Pulmonary artery endothelial cell (primary cell): ENCODE measurements around the gene LATS2. TPM values are rescaled to one million over a fixed set of nuclear protein-coding genes. Genes with fewer than 3 reads are reported as not detected.
A peak's percentile ranks its signal among the peaks of the same experiment; 100 is the strongest.

ENCODE experiments used
- DNase-seq: peaks from one replicate; pipeline ENCODE4 v3.0.0-alpha.2; 2011; ENCODE audit warnings: low read depth, low spot score
- total RNA-seq: library from RNA; depleted of rRNA; stranded (reverse); fragments of >200 nt; gene quantifications from 2 replicates; pipeline ENCODE4 v1.2.3, GENCODE V29; 2014

The LATS2 gene
- total RNA-seq, 1 donor from 2014 or later = 32.6 TPM

DNA sequence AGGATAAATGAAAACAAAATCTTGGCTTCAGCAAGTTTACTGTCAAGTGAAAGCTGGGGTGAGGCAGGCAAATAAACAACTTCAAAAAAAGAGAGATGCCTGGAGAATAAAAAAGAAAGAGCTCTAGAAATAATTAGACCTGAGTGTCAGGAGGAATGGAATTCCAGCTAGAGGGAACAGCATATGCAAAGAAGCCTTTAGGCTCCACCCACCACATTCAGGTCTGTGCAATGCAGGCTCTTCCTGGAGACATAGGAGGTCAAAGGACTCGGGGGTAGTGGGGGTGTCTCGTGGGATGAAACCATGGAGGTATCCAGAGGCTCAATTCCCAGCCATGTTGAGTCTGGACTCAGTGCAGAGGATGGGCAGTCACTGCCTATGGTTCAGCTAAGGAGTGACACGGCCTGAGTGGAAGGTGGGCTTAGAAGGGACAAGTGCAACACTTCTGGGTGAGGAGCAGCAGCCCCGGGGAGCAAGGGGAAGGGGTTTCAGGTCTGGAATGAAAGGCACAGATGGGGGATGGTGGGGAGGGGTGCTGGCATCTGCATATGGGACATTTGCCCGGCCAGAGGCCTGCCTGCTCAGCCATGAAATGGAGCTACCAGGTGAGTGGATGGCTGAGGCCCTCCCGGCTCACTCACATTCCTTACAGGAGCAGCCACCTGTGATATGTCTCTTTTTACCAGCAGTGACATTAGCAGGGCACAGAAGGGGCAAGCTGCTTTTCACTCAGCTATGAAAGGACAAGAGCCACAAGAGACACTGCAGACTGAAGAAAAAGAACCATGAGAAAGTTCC lies 12.3 kb downstream of the LATS2 start:
- DNase-seq = no peak

DNA sequence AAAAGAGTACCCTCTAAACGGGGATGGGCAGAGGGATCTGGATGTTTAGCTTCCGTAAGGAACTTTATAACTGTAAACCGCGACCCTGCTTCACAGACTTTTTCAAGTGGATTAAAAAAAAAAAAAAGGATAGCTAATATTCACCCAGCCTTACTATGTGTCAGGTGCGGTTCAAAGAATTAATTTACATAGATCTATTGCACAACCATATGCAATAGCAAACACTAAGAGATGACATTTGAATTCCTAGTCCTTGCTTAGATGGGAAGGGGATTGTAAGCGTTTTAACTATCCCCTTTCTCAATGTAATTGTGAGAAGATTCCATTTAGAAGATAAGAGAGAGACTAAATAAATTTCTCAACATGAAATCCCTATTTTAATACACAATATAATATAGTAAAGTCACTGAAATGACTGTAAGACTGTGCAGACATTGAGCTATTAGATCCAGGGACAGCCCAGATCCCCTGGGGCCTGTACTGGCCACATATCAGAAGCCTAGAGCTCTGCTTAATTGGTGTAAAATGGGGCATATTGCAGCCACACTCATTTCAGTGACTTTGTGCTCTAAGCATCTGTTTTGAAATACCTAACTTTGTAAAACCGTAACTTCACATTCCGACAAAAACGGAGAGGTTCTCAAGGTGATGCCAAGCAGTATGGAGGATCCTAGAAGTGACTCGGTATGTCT lies 13.6 kb downstream of the LATS2 start:
- no peak for DNase-seq

DNA sequence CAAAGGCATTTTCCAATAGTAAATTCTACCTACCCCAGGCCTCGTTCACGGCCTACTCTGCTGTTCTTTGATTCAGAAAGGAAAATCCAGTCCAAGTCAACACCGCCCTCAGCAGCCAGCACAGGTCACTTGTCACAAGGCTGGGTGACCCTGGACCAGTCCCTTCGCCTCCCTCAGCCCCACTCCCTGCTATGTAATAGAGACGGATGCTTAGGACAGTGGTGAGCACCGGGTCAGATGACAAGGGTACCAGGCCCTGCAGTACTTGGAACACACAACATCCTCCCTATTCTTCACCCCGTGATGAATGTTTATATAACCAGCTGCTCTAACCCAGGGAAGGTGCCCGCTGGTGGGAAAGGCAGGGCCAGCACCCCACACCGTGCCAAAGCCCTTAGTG lies 14.3 kb downstream of the LATS2 start:
- no peak for DNase-seq

DNA sequence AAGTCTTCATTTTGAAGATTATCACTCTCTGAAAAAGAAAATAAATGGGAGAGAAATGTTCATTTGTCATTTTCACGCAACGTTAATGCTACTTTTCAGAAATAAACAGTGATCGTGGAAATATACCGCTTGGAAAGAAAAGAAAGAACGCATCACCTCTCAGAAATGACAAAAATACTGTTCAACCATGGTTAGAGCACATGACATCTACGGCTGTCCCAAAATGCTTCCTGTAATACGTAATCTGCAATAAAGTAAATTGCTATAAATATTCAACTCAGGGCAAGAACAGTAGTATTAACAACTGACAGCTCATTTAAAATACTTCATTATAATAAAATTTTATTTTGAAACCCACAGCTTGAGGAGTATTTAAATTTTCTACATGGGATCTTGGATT lies 15.2 kb downstream of the LATS2 start:
- DNase-seq = no peak

DNA sequence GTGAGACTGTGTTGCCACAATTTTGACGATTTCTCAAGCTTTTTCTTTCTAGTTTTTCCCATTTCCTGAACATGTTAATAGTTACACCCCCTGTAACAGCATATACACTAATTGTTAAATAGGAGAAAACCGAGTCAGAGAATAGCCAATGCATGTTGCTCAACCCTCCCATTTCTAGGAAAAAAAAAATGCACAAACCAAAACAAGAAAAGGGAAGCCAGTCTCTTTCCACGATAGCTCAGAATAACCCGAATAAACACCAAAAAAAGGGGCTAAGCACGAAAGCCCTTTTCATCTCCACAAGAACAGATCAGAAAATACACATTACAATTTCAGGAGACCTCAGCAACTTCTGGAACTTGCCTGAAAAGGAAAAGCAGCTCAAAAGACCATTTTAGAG lies 16.3 kb downstream of the LATS2 start:
- no peak for DNase-seq

DNA sequence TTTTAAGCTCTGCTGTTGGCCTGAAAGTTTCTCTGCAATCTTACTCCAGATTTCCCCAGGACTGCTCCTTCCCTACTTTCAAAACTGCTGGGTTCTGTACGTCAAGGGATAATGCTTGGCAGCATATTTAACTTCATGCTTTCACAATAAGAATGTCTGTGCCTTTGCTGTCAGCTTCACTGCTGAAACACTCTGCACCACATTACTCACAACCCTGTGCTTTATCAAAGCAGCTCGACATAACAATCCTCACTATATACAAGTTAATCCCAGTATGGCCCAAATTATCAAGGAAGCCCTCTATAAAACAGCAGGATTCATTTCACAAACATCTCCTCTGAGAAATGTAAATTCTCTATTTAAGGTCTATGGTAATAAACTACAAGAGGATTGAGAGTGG lies 17.5 kb downstream of the LATS2 start:
- no peak for DNase-seq

DNA sequence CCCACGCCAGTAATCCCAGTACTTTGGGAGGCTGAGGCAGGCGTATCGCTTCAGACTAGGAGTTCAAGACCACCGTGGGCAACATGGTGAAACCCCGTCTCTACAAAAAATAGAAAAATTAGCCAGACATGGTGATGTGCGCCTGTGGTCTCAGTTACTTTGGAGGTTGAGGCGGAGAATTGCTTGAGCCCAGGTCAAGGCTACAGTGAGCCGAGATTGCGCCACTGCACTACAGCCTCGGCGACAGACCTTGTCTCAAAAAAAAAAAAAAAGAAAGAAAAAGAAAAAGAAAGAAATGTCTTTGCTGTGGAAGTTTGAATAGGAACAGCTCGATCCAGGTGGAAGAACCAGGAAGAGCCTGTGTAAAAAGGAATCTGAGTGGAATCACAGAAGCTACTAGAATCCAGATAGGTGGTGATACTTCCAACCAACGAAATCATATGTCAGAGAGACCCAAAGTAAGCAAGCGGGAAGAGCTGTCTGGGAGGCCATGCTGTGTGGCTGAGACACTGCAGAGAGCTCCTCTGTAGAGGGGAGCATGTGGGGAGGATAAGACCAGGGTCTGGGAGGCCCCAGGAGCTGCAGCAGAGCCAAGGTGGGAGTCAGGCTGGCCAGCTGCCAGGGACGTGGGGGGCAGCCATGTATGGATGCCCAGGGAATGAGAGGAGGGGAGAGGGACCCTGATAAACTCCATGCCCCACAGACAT lies 21.1 kb downstream of the LATS2 start:
- no peak for DNase-seq

DNA sequence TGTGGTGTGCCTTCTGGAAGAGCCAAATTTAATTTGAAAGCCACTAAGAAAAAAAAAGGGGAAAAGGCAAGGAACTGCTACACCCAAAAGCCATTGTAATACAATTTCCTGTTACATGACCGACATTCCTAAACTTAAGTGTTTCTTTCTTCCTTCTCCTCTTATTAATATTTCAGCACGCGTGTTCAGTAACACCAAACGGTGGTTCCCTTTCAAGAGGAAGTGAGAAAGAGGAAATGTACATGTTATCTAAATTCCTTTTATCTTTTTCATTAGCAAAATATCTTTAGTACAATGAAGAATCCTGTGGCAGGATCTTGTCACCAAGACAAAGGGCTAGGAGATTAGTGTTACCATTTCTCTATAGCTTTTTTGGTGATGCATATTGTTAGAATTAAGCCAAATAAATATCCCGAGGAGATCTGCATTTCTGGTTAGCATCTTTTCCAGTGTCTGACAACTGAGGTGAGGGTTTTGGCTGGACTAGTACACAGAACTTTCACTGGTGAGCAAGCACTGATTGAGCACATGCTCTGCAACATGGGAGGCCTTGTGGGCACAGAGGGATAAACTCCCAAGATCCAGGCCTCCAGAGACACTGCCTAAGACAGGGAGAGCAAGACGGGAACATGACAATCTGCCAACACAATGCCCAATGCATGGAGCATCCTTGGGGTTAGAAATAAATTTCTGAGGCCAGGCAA lies 22.1 kb downstream of the LATS2 start:
- peak; percentile 44 for DNase-seq

DNA sequence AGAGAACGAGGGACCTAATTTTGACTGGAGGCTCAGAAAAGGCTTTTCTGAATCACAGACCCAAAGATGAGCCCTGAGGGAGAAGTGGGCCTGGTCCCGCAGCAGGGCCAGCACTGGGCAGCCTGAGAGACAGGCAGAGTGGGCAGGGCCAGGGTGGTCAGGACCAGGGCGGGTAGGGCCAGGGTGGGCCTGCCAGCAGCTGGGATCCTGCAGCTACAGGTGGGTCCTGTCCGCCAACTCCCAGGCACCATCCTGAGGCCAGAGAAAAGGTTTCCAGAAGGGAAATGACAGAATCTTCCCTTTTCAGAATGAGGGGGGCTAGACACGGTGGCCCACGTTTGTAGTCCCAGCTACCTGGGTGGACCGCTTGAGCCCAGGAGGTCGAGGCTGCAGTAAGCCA lies 23.7 kb downstream of the LATS2 start:
- DNase-seq = no peak

DNA sequence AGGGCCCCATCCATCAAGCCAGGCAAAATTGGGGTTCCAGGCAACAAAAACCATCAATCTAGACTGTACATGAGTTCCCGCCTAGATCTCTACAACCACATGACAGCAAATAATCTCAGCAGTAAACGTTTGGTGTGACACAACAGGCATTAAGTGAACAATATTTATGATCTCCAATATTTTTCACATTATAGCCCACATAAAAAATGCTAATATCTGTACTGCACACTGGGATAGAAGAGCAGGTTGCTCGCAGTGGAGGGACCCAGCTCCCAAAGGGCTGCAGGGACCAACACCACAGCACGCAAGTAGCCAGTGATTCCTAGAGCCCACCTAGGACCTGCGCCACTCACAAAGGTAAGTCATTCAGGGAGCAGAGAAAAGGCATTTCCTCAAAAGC lies 25.9 kb downstream of the LATS2 start:
- DNase-seq = no peak

DNA sequence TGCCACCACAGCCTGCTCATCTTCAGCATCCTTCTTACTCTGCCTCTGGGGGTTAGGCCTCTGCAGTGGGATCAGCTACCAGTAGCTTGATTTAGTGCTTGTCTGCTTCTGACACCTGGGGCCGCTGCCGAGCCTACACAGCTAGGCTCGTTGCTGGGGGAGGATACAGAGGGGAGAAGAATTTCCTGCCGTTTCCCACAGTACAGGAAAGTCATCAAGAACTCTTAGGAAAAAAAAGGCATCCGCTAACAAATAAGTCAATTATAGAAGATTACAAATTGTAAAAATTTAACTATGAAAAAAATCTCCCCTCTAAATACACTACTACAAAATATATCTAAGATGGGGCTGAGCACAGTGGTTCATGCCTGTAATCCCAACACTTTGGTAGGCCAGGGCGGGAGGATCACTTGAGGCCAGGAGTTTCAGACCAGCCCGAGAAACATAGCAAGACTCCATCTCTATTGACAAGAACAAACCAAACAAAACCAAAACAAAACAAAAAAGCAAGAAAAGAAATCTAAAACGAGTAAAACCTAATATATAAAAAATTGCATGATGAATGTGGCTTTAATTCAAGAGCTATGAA lies 26.7 kb downstream of the LATS2 start:
- DNase-seq = peak; percentile 60

DNA sequence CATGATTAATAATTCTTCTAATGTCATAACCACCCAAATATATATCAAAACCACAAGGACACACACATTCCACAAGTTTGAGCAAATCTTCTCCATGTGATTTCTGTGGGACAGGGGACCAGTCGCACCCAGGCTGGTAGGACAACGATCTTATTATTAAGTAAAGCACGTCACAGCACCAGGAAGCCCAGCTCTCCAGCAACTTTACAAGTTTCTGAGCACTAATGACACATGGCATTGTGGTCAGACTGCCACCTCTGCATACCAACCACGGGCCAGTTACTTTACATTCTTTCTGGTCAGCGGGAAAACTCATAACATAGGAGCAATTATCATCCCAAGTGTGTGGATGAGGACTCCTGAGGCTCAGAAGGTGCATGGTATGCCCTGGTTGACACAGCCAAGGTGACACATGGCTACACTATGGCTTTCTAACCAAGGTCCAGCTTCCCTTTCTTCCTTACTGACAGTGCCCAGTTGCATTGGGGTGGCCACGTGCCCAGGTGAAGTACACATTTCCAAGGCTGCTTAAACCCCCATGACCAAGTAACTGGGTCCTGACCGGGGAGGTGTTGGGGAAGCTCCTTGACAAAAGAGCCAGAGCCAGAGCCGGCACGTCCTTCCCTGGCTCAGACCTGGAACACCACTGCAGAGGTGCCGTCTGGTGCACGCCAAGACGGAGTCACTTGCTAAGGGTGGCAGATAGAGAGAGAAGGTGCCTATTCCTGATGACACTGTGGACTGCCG lies 27.4 kb downstream of the LATS2 start:
- no peak for DNase-seq

DNA sequence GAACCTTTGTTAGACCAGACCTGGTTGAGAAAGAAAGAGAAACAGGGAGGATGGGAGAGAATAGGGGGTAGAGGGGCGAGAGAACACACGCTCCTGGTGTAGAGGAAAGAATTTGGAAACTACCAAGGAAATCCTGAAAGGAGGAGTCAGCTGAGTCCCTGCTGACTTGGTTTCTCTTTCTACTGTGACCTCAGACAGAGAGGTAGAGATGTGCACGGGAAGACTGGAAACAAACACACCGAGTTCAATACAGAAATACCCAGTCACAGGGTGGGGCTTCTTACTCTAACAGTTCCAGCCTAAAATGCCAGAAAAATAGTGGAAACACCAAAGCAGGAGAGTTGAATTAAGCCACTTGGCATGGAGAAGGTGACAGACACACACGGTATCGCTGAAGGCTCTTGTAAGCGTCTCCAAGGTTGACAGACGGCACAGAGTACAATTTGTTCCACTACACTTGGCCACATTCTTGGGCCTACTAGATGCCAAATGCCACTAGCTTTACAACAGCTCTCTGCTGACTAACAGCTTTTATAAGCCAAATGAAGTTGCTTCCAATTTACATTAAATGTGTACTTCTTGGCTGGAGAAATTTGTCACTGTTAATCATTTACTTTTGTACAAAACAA lies 28.1 kb downstream of the LATS2 start:
- DNase-seq = no peak

DNA sequence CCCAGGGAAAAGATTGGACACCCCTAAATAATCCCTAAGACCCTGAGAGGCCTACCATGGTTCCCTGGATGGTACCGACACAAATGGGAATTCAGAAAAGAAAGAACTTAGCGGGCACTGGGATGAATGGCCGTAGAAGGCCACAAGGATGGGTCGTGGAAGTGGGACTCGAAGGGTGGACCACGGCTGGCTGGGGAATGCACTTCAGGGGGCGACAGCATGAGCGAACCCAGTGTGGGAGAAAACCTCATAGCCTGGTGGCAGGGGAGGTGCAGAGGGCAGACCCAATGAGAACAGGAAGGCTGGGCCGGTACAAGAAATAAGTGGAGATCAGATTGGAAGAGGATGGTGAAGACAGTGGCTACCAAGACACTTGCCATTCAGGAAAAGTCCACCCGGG lies 28.7 kb downstream of the LATS2 start:
- no peak for DNase-seq

DNA sequence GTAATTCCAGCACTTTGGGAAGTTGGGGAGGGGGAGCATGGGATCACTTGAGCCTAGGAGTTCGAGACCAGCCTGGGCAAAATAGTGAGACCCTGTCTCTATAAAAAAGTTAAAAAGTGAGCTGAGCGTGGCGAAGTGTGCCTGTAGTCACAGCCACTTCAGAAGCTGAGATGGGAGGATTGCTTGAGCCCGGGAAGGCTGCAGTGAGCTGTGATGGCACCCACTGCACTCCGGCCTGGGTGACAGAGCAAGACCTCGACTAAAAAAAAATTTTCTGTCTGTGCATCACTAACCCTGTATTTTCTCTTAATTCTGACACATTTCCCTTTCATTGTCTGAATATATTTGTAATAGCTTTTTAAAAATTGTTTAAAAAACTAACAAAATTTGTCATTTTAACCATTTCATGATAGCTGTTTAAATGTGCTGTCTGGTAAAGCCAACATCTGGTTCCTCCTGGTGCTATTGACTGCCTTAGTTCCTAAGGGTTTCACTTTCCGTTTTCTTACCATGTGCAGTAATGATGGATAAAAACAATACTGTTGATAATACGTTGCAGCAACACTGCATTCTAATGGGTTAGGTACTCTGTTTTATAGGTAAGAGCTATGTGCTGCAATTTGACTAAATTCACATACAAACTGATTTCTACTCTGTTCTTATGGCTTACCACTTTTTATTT lies 29.7 kb downstream of the LATS2 start:
- DNase-seq = no peak

DNA sequence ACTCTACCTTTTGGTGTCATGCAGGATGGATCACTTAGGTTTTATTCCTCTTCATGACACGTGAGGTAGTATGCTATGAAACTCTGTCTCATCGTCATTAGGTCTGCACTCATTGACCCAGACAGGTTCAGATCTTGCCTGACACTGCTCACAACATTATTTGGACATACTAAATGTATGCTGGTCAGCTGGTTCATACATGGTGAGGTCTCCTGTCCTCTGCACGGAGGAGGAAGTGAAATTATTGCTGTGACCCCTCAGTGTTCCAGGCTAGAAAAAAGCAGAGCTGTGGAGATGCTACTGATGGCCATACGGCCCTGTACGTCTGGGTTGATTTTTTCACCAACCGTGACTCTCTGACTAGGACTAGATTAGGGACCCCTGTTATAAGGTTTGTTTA lies 35.8 kb downstream of the LATS2 start:
- no peak for DNase-seq

DNA sequence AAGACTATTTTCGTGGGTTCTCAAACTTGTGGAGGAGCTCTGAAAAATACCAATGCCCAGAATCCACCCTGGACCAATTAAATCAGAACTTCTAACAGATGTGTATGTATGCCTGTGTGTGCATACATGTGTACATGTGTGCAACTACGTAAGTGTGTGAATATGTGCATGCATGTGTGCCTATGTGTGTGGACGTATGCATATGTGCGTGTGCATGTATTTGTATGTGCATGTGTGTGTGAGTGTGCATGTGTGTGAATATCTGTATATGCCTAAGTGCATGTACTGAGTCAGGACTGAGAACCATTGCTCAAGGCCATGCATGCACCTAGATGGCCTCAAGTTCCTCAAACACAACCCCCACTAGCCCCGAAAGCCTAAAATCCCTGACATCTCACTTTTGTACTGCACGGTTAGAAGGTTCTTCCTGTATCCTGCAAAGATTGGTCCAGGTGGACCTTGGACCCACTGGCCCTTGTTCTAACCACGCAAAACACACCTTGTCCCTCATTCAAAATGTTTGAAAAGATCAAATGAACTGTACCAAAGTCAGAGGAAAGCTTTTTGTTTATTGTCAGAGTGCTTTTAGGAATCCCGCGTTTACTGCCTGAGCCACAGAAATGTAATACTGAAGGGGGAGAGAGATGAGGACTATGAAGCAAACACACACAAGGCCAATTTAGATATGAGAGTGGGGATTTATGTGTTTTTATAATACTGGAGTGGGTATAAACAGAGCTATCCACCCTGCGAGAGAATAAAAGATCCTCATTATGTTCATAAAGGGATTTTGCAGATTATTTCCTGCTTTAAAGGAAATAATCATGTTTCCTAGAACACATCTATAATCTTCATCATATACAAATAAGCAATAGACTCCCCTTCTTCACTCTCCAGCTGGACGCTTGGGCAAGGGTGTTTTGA lies 39.1 kb downstream of the LATS2 start:
- DNase-seq = no peak

DNA sequence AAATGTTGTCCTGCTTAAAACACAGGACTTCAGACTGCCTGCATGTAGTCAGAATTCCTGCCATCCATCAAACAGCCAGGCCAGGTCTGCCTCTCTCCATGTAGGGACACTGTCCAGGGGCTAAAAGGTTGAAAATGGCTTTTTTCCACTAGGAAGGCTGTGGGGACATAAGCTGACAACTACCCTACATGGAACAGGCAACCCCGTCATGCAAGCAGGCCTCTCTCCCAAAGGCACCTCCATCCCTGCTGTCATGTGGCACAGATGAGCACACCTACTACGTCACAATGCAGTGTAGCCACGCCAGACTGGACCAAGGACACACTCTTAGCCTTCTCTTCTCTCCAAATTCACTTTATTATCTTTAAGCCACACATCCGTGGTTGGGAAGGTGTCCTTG lies 40.8 kb downstream of the LATS2 start:
- no peak for DNase-seq

DNA sequence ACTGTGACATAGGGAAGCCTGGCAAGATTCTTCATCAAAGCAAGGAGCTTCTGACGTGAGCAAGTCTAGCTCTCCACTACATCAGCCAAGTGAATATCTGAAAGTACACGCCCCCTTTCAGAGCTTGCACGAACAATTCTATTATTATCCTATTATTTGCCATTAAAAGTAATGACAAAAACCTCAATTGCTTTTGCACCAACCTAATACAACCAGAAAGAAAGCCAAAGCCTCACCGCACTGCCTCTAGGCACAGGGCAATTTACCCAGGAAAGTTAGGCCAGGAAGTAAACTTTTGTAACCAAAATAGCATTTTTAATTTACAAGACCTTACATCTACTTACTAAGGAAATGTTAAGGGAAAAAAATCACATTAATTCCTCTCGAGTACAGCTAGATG lies 41.2 kb downstream of the LATS2 start:
- no peak for DNase-seq
